Neural cell (in vitro differentiated cells): ENCODE data around the gene LINGO1. TPM values are rescaled to one million over a fixed set of nuclear protein-coding genes. Genes with fewer than 3 reads are reported as not detected.

Experiments used
- H2AFZ ChIP-seq: fragments of 200-600, 300-800 bp; sonication (generic), shearing (Covaris generic); 2 replicates; pipeline ENCODE4 v1.6.0; 2014; ENCODE audit warnings: low read depth, mild to moderate bottlenecking, antibody characterized with exemption, low read length, moderate library complexity
- H3F3A ChIP-seq: fragments of 200-600 bp; shearing (Covaris generic); 2 replicates; pipeline ENCODE4 v1.6.1; 2016; ENCODE audit warnings: mild to moderate bottlenecking, moderate library complexity, mixed read lengths, antibody characterized with exemption, low read length; ENCODE audit not compliant: insufficient read depth, poor library complexity, severe bottlenecking
- H3K27ac ChIP-seq: fragments of 200-600, 300-800 bp; sonication (generic), shearing (Covaris generic); 2 replicates; pipeline ENCODE4 v1.5.1; 2014; ENCODE audit warnings: mild to moderate bottlenecking, low read length, moderate library complexity
- H3K27me3 ChIP-seq: fragments of 300-800, 200-600 bp; sonication (generic), shearing (Covaris generic); 2 replicates; pipeline ENCODE4 v1.6.0; 2014; ENCODE audit warnings: mild to moderate bottlenecking, low read depth, low read length, moderate library complexity; ENCODE audit not compliant: insufficient read depth
- H3K36me3 ChIP-seq: fragments of 300-800, 200-600 bp; sonication (generic), shearing (Covaris generic); 2 replicates; pipeline ENCODE4 v1.5.1; 2014; ENCODE audit warnings: mild to moderate bottlenecking, antibody characterized with exemption, low read length, moderate library complexity; ENCODE audit not compliant: insufficient read depth
- H3K4me2 ChIP-seq: fragments of 300-800, 200-600 bp; sonication (generic), shearing (Covaris generic); 2 replicates; pipeline ENCODE4 v1.6.0; 2014; ENCODE audit warnings: mild to moderate bottlenecking, low read length
- H3K4me3 ChIP-seq: fragments of 300-800, 200-600 bp; sonication (generic), shearing (Covaris generic); 2 replicates; pipeline ENCODE4 v1.5.1; 2014; ENCODE audit warnings: mild to moderate bottlenecking, low read length, moderate library complexity
- H3K79me2 ChIP-seq: fragments of 200-600 bp; shearing (Covaris generic); replicated peaks from 2 replicates; pipeline ENCODE4 v1.6.0; 2014; ENCODE audit warnings: mild to moderate bottlenecking, low read length, moderate library complexity; ENCODE audit not compliant: insufficient read depth
- H3K9ac ChIP-seq: fragments of 300-800, 200-600 bp; sonication (generic), shearing (Covaris generic); 2 replicates; pipeline ENCODE4 v1.6.1; 2016; ENCODE audit warnings: mild to moderate bottlenecking, low read length, mixed read lengths
- H3K9me2 ChIP-seq: fragments of 200-600 bp; shearing (Covaris generic); 2 replicates; pipeline ENCODE4 v1.6.1; 2016; ENCODE audit warnings: mild to moderate bottlenecking, low read length, mixed read lengths; ENCODE audit not compliant: insufficient read depth
- H3K9me3 ChIP-seq: fragments of 200-600, 300-800 bp; sonication (generic), shearing (Covaris generic); 2 replicates; pipeline ENCODE4 v1.6.1; 2016; ENCODE audit warnings: mild to moderate bottlenecking, mixed run types, low read length, moderate library complexity, mixed read lengths
- H4K20me1 ChIP-seq: fragments of 200-600 bp; shearing (Covaris generic); 2 replicates; pipeline ENCODE4 v1.6.1; 2016; ENCODE audit warnings: mild to moderate bottlenecking, mixed run types; ENCODE audit not compliant: insufficient read depth
- EP300 ChIP-seq: fragments of 450-650 bp; conservative IDR thresholded peaks from 2 replicates; pipeline ENCODE4 v1.6.1; 2014; ENCODE audit warnings: antibody characterized with exemption, mild to moderate bottlenecking, moderate library complexity; ENCODE audit not compliant: poor library complexity, severe bottlenecking
- EZH2 ChIP-seq: fragments of 200-600, 300-800 bp; shearing (Covaris generic), sonication (generic); IDR thresholded peaks from 2 replicates; pipeline ENCODE4 v1.6.1; 2014; ENCODE audit warnings: antibody characterized with exemption, low read length, borderline replicate concordance, mild to moderate bottlenecking; ENCODE audit not compliant: insufficient read depth, poor library complexity, severe bottlenecking
- MXI1 ChIP-seq: fragments of 450-650 bp; conservative IDR thresholded peaks from 2 replicates; pipeline ENCODE4 v1.6.1; 2014; ENCODE audit warnings: antibody characterized with exemption, mild to moderate bottlenecking; ENCODE audit not compliant: poor library complexity, severe bottlenecking
- POLR2AphosphoS5 ChIP-seq: IDR thresholded peaks from 2 replicates; pipeline ENCODE4 v1.6.1; 2012
- RAD21 ChIP-seq: fragments of 450-650 bp; conservative IDR thresholded peaks from 2 replicates; pipeline ENCODE4 v1.6.1; 2014; ENCODE audit warnings: antibody characterized with exemption, mild to moderate bottlenecking, moderate library complexity
- SMC3 ChIP-seq: fragments of 450-650 bp; conservative IDR thresholded peaks from 2 replicates; pipeline ENCODE4 v1.6.1; 2014; ENCODE audit warnings: antibody characterized with exemption, mild to moderate bottlenecking, moderate library complexity; ENCODE audit not compliant: poor library complexity
- TAF1 ChIP-seq: IDR thresholded peaks from 2 replicates; pipeline ENCODE4 v1.6.1; 2012; ENCODE audit warnings: low read depth
- polyA plus RNA-seq: library from polyadenylated mRNA; depleted of rRNA; stranded (reverse); fragments of >200 nt; gene quantifications from 2 replicates; pipeline ENCODE4 v1.2.3, GENCODE V29; 2014
- TF ChIP-seq, protein P1 (sequence below): fragments of 450-650 bp; IDR thresholded peaks from 2 replicates; pipeline ENCODE4 v1.5.1; 2014; ENCODE audit warnings: antibody characterized with exemption, mild to moderate bottlenecking, moderate library complexity; ENCODE audit not compliant: poor library complexity, severe bottlenecking
- TF ChIP-seq, protein P2 (sequence below): IDR thresholded peaks from 2 replicates; pipeline ENCODE4 v1.6.1; 2012; ENCODE audit warnings: borderline replicate concordance

LINGO1 gene
- polyA plus RNA-seq, 1 donor from 2014 or later, result 34.4 TPM

DNA sequence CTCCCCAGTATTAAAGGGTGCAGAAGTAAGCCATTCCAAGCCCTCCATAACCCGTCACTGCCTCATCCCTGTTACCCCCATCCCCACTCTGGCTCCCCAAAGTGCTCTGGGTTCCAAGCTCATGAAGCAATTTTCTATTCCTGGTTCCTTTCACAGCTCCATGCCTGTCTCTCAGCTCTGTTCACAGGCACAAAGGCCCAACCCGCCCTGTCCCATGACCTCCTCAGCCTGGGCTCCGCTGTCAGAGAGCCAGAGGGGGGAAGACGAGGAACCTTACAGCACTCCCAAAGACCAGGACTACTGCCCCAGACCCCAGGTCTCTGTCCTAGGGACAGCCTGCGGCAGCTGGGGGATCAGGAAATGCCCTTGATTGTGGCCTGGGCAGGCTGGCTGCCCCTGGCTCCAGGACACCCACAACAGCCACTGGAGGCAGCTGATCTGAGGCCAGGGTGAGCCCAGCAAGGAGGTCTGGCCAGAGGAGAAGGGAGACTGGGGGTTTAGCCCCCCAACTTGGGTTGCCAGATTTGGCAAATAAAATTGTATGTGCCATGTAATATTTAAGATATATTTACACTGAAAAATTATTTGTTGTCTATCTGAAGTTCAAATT, 43.2 kb upstream of the LINGO1 start:
- Histone ChIP-seq H2AFZ (no peak overlapping the region), H3F3A (no peaks in the 10 kb centered on the region), H3K9ac (no peak overlapping the region), H4K20me1 (no peaks in the 10 kb centered on the region), H3K4me3 (no peak overlapping the region), H3K27me3 (no peaks in the 10 kb centered on the region), H3K9me2 (no peaks in the 10 kb centered on the region), H3K4me2 (no peak overlapping the region), H3K27ac (no peak overlapping the region), H3K79me2 (no peaks in the 10 kb centered on the region), H3K36me3 (no peaks in the 10 kb centered on the region), H3K9me3 (no peaks in the 10 kb centered on the region)
- no peak for TF ChIP-seq RAD21
- no peak for TF ChIP-seq TAF1
- TF ChIP-seq, protein P1, sequence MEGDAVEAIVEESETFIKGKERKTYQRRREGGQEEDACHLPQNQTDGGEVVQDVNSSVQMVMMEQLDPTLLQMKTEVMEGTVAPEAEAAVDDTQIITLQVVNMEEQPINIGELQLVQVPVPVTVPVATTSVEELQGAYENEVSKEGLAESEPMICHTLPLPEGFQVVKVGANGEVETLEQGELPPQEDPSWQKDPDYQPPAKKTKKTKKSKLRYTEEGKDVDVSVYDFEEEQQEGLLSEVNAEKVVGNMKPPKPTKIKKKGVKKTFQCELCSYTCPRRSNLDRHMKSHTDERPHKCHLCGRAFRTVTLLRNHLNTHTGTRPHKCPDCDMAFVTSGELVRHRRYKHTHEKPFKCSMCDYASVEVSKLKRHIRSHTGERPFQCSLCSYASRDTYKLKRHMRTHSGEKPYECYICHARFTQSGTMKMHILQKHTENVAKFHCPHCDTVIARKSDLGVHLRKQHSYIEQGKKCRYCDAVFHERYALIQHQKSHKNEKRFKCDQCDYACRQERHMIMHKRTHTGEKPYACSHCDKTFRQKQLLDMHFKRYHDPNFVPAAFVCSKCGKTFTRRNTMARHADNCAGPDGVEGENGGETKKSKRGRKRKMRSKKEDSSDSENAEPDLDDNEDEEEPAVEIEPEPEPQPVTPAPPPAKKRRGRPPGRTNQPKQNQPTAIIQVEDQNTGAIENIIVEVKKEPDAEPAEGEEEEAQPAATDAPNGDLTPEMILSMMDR, result no peak
- no peak for TF ChIP-seq EP300
- TF ChIP-seq, protein P2, sequence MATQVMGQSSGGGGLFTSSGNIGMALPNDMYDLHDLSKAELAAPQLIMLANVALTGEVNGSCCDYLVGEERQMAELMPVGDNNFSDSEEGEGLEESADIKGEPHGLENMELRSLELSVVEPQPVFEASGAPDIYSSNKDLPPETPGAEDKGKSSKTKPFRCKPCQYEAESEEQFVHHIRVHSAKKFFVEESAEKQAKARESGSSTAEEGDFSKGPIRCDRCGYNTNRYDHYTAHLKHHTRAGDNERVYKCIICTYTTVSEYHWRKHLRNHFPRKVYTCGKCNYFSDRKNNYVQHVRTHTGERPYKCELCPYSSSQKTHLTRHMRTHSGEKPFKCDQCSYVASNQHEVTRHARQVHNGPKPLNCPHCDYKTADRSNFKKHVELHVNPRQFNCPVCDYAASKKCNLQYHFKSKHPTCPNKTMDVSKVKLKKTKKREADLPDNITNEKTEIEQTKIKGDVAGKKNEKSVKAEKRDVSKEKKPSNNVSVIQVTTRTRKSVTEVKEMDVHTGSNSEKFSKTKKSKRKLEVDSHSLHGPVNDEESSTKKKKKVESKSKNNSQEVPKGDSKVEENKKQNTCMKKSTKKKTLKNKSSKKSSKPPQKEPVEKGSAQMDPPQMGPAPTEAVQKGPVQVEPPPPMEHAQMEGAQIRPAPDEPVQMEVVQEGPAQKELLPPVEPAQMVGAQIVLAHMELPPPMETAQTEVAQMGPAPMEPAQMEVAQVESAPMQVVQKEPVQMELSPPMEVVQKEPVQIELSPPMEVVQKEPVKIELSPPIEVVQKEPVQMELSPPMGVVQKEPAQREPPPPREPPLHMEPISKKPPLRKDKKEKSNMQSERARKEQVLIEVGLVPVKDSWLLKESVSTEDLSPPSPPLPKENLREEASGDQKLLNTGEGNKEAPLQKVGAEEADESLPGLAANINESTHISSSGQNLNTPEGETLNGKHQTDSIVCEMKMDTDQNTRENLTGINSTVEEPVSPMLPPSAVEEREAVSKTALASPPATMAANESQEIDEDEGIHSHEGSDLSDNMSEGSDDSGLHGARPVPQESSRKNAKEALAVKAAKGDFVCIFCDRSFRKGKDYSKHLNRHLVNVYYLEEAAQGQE, result no peak
- no peak for TF ChIP-seq SMC3
- no peak for TF ChIP-seq POLR2AphosphoS5
- no peak for TF ChIP-seq MXI1
- TF ChIP-seq EZH2, result no peak

DNA sequence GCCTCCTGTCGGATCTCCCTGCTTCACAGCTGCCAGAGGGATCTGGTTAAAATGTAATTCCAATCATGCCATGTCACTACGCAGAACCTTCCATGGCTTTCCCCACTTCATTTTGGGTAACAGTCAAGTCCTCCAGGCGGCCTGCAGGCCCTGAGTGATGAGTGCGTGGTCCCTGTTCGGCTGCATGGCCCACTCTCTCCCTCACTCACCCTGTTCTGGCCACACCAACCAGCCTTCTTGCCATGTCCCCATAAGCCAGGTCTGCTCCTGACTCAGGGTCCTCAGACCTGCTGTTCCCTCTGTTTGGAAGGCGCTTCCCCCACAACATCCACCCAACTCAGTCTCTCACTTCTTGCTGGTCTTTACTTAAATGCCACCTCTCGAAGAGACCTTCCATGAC, 41.6 kb upstream of the LINGO1 start:
- no peaks in the 10 kb centered on the region for H3K27me3 ChIP-seq
- H3K9ac ChIP-seq, result no peak overlapping the region
- no peaks in the 10 kb centered on the region for H3K36me3 ChIP-seq
- no peak overlapping the region for H3K4me2 ChIP-seq
- no peaks in the 10 kb centered on the region for H3K79me2 ChIP-seq
- H3F3A ChIP-seq, result no peaks in the 10 kb centered on the region
- H3K9me2 ChIP-seq, result no peaks in the 10 kb centered on the region
- no peak overlapping the region for H3K4me3 ChIP-seq
- H2AFZ ChIP-seq, result no peak overlapping the region
- H3K9me3 ChIP-seq, result no peaks in the 10 kb centered on the region
- no peaks in the 10 kb centered on the region for H4K20me1 ChIP-seq
- no peak overlapping the region for H3K27ac ChIP-seq
- TF ChIP-seq MXI1 (no peak), SMC3 (no peak), EP300 (no peak), RAD21 (no peak), TAF1 (no peak), EZH2 (no peak), POLR2AphosphoS5 (no peak)
- TF ChIP-seq, protein P1, result no peak
- TF ChIP-seq, protein P2, result no peak
